Tibial nerve (tissue), 4 donors: ENCODE measurements around the gene TRMT11. TPM values are rescaled to one million over a fixed set of nuclear protein-coding genes. Genes with fewer than 3 reads are reported as not detected.

ENCODE experiments used
- DNase-seq, 2 donors: peaks; one replicate each; pipeline ENCODE4 v3.0.0-alpha.2; 2019; ENCODE audit warnings: low spot score in 2 of 2
- H3K27ac ChIP-seq, 4 donors: fragments of 200-600 bp; sonication (generic) in 3 of 4; one replicate each; pipeline ENCODE4 v1.5.1; 2017 to 2019; ENCODE audit warnings: mild to moderate bottlenecking in 1 of 4
- H3K27me3 ChIP-seq, 2 donors: fragments of 200-600 bp; sonication (generic) in 1 of 2; one replicate each; pipeline versions ENCODE4 v1.5.1 to v1.6.0; 2017 to 2019
- H3K36me3 ChIP-seq, 3 donors: fragments of 200-600 bp; sonication (generic); one replicate each; pipeline ENCODE4 v1.5.1; 2018 to 2019
- H3K4me1 ChIP-seq, 4 donors: fragments of 200-600 bp; sonication (generic) in 3 of 4; one replicate each; pipeline ENCODE4 v1.5.1; 2017 to 2019
- H3K4me3 ChIP-seq, 4 donors: fragments of 200-600 bp; sonication (generic) in 3 of 4; one replicate each; pipeline ENCODE4 v1.5.1; 2017 to 2019; ENCODE audit warnings: mild to moderate bottlenecking in 1 of 4, moderate library complexity in 1 of 4
- H3K9me3 ChIP-seq, 4 donors: fragments of 200-600 bp; sonication (generic) in 3 of 4; one replicate each; pipeline ENCODE4 v1.5.1; 2017 to 2019
- CTCF ChIP-seq, 5 experiments: fragments of 200-600 bp in 3 of 5; fragments of 450-650 bp in 2 of 5; sonication (generic) in 3 of 5; IDR thresholded peaks; one replicate each; pipeline ENCODE4 v1.5.1; 2016 to 2019; ENCODE audit warnings: antibody characterized with exemption in 5 of 5, mild to moderate bottlenecking in 3 of 5, moderate library complexity in 2 of 5
- EP300 ChIP-seq, 2 donors: sonication (generic); formaldehyde crosslinking; IDR thresholded peaks; one replicate each; pipeline ENCODE4 v1.6.1; 2017; ENCODE audit warnings: antibody characterized with exemption in 2 of 2, mild to moderate bottlenecking in 1 of 2
- POLR2A ChIP-seq, 2 donors: fragments of 450-650 bp; IDR thresholded peaks; one replicate each; pipeline ENCODE4 v1.6.1; 2017; ENCODE audit warnings: antibody characterized with exemption in 2 of 2, mild to moderate bottlenecking in 2 of 2, moderate library complexity in 2 of 2
- WGBS, 2 donors: methylation state at CpG; one replicate each; pipeline ENCODE4 v1.1.5; 2018; 5-methylcytosine and 5-hydroxymethylcytosine counted together
- total RNA-seq, 4 donors: library from RNA; depleted of rRNA; stranded (reverse); fragments of >200 nt; gene quantifications; one replicate each; pipeline ENCODE4 v1.1.0, GENCODE V29; 2016

TRMT11 gene
- total RNA-seq, 4 donors from 2014 or later = 29.7 to 40.8 (median 33.7) TPM

- no peak for DNase-seq
- peaks cover 0 to 24% (median 0%) of the 10 kb centered on the region in 3 donors for H3K36me3 ChIP-seq
- H3K27me3 ChIP-seq = no peaks in the 10 kb centered on the region
- peaks cover 0 to 3% (median 0%) of the 10 kb centered on the region in 4 donors for H3K4me1 ChIP-seq
- WGBS, 2 donors = 80% methylated on average over 6 of the region's 6 CpGs
- peaks cover 0 to 7% (median 0%) of the 10 kb centered on the region in 4 donors for H3K9me3 ChIP-seq
- H3K4me3 ChIP-seq = no peak overlapping the region
- TF ChIP-seq POLR2A (IDR thresholded peaks at IDR 0.05) (no peak), EP300 (IDR thresholded peaks at IDR 0.05) (no peak), CTCF (IDR thresholded peaks at IDR 0.05) (no peak)
- H3K27ac ChIP-seq = no peak overlapping the region
Measured at GRCh38 chr6:126063512-126064146, 77.3 kb downstream of the TRMT11 start.

DNA sequence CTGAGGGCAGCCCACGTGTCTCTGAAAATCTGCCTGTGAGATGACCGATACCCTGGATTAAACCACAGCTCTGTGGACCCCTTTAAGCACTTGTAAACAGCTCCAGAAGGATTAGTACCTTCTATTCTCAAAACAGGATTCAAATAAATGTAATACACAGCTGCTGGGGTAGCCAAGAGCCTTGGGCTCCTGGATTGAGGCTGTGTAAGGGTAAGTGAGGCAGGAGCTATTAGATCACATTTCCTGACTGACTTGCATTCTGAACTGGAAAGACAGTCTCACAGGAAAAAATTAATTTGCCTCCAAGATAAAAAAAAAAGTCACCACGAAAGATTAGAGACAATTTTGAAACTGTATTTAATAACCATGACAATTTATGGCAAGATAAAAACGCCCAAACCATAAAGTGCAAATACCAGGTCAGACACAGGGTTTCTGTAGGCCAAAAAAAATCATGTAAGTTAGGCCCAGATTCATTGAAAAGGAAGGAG is 78.0 kb downstream of the TRMT11 start:
- H3K27me3 ChIP-seq = no peaks in the 10 kb centered on the region
- no peak overlapping the region for H3K27ac ChIP-seq
- H3K36me3 ChIP-seq = peaks cover 0 to 24% (median 0%) of the 10 kb centered on the region in 3 donors
- TF ChIP-seq CTCF (IDR thresholded peaks at IDR 0.05) (no peak), POLR2A (IDR thresholded peaks at IDR 0.05) (no peak), EP300 (IDR thresholded peaks at IDR 0.05) (no peak)
- H3K9me3 ChIP-seq = peaks cover 0 to 7% (median 0%) of the 10 kb centered on the region in 4 donors
- DNase-seq = no peak
- WGBS, 2 donors = 52 to 60% methylated on average over 4 of the region's 4 CpGs
- H3K4me1 ChIP-seq = peaks cover 0 to 3% (median 0%) of the 10 kb centered on the region in 4 donors
- no peak overlapping the region for H3K4me3 ChIP-seq

DNA sequence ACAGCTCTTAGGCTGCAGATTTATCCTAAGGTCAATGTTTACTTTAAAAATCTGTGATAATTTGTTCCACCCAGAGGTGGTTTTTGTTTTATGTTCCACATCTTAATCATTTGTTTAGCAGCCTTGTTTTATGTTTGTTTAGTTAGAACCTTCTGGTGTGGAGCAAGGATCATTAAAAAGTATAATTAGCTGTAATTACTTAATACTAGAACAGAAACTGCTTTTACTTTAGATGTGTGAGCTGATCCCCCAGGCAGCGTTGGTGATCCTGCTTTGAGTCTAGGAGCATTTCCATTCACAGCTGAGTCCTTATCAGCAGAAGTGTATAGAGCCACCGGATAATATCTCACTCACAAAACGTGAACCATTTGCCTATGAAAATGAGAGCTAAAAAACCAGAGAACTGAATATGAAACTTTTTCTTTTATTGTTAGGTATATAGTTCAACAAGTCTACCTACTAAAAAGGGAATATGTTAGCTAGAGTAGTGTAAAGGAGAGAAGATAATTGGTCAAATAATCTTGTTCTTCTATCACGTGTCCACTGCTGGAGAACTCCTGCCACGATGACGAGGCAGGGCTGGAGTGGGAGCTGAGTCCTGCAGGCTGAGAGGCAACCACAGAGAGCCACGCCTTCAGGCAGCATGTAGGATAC is 78.5 kb downstream of the TRMT11 start:
- Histone ChIP-seq H3K36me3 (peaks cover 0 to 22% (median 0%) of the 10 kb centered on the region in 3 donors), H3K4me1 (peaks cover 0 to 3% (median 0%) of the 10 kb centered on the region in 4 donors), H3K27ac (no peak overlapping the region), H3K9me3 (peaks cover 0 to 7% (median 0%) of the 10 kb centered on the region in 4 donors), H3K27me3 (no peaks in the 10 kb centered on the region), H3K4me3 (no peak overlapping the region)
- WGBS, 2 donors = 67 to 72% methylated on average over 7 of the region's 7 CpGs
- TF ChIP-seq CTCF (IDR thresholded peaks at IDR 0.05) (no peak), EP300 (IDR thresholded peaks at IDR 0.05) (no peak), POLR2A (IDR thresholded peaks at IDR 0.05) (no peak)
- DNase-seq = no peak

DNA sequence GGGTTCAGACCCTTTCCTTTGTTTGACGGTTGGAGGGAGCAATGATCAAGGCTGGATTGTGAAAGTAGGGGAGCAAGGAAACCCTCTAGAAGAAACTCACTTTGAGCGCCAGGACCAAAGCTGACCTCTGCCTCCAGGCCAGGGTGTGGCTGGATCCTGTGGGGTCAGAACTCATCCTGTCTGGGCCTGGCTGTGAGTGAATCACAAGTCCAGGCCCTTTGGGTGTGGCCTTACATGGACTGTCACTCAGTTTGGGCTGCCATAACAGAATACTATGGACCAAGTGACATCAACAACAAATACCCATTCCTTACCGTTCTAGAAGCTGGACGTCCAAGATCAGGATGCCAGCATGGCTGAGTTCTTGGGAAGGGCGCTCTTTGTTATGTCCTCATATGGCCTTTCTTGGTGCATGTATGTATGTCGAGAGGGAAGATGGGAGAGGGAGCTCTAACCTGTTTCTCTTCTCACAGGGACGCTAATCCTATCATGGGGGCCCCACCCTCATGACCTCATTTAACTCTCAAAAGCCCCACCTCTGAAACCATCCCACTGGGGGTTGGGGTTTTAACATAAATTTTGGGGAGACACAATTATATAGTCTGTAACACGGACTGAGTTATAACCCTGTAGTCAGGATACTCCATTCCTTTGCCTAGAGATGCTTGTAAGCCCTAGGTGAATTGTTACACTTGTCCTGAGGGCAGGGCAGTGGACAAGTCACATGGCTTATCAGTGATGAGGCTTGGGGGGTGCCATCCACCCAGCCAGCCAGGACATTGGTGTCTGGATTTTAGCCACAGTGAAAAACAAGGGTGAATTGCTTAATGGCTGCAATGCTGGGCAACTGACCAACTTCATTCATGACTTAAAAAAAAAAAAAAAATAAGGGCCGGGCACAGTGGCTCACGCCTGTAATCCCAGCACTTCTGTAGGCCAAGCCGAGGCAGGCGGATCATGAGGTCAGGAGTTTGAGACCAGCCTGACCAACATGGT is 80.0 kb downstream of the TRMT11 start:
- TF ChIP-seq POLR2A (IDR thresholded peaks at IDR 0.05) (no peak), CTCF (IDR thresholded peaks at IDR 0.05) (no peak), EP300 (IDR thresholded peaks at IDR 0.05) (no peak)
- Histone ChIP-seq H3K9me3 (peaks cover 0 to 7% (median 0%) of the 10 kb centered on the region in 4 donors), H3K4me1 (peaks cover 0 to 3% (median 0%) of the 10 kb centered on the region in 4 donors), H3K4me3 (no peak overlapping the region), H3K36me3 (peaks cover 0 to 16% (median 0%) of the 10 kb centered on the region in 3 donors), H3K27me3 (no peaks in the 10 kb centered on the region), H3K27ac (no peak overlapping the region)
- no peak for DNase-seq
- WGBS, 2 donors = 94 to 95% methylated on average over 12 of the region's 12 CpGs
